Stimulated activated CD8-positive, alpha-beta memory T cell treated with anti-CD3 and anti-CD28 coated beads, Interleukin-7, amount 100 ng/mL, for 48 hours (primary cell): ENCODE data around the gene KDM2A.
"Not testable (repeated sequence)": the region's sequence is repeated elsewhere in the genome, so short reads cannot be mapped to it uniquely, and the experiment has no call there.

Experiments
- DNase-seq, 2 donors: peaks; one replicate each; pipeline ENCODE4 v3.0.0-alpha.2; 2020; ENCODE audit warnings: low read depth in 1 of 2; ENCODE audit errors: extremely low read depth in 1 of 2

The KDM2A gene

DNA sequence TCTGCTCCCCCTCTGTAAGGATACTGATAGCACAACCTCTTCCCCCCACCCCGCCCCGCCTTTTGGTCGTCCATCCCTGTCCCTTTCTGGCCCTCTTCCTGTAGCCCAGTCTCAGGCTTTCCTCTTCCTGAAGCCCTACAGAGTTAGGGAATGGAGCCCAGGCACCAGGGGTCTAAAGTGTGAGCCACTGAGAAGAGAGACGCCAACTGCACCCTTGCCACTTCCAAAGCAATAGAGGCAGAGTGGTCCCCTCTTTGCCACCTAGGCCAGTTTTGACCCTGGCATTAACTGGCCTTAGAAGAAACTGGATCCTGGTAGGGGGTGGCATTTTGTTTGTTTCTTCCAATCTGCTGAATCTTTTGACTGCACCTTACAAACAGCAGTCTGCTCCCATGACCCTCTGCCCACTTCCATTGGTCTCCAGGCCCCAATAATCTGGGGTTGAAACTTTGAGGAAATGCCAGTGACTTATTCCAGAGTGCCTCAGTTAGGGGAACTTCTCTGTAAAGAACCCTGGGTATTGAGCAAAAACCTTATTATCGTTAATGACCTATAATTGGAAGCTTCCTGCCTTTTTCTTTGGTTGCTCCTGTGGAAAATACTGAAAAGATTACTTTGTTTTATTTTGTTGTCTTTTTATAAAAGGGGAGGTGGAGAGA is 137.5 kb downstream of the KDM2A start:
- DNase-seq, result no peak

DNA sequence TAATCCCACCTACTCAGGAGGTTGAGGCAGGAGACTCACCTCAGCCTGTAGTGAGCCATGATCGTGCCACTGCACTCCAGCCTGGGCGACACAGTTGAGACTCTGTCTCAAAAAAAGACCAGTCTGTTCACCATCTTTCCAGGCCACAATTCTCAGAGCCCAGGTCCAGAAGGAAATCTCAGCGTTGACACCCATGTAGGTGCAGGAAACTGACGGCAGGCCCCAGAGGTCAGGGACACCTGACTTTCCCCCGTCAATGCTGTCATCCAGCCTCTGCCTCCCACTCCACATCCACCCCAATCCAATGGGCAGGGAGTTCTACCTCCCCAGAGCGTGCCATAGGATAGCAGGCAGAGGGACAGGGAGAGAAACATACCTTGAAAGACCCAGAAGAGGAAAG is 141.3 kb downstream of the KDM2A start:
- no peak for DNase-seq

DNA sequence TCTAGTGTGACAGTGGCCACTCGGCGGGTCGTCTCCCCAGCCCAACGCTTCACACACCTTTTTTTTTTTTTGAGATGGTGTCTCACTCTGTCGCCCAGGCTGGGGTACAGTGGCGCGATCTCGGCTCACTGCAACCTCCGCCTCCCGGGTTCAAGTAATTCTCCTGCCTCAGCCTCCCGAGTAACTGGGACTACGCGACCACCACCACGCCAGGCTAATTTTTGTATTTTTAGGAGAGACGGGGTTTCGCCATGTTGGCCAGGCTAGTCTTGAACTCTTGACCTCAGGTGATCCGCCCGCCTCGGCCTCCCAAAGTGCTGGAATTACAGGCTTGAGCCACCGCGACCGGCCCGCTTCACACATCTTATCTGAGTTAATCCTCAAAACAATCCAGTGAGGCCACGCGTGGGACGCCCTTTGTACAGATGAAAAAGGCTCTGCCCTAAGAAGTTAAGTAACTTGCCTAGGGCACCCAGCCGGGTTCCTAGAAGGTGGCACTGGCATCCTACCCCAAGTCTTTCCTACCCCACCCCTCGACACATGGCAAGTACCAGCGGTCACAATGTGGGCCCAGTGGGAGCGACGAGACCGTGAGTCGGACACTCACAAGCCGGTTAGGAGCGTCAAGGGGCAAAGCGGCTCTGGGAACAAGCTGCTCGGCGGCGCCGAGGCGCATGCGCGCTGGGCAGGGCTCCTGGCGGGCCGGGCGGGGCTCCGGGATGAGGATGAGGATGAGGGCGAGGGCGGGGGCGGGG is 142.0 kb downstream of the KDM2A start:
- not testable (repeated sequence) for DNase-seq

DNA sequence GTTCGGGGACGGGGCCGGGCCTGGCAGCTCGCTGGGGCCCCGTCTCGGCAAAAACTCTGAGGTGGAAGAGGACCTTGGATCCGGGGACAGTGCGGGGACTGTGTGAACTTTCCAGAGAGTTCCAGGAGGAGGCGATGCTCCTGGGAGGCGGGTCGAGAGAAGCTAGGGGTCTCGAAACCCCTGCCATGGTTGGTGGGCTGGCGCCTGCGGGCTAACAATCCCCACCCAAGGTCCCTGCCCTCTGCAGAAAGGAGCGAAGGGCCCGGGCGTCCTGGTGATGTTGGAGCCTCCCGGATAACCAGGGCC is 142.5 kb downstream of the KDM2A start:
- DNase-seq, result no peak

DNA sequence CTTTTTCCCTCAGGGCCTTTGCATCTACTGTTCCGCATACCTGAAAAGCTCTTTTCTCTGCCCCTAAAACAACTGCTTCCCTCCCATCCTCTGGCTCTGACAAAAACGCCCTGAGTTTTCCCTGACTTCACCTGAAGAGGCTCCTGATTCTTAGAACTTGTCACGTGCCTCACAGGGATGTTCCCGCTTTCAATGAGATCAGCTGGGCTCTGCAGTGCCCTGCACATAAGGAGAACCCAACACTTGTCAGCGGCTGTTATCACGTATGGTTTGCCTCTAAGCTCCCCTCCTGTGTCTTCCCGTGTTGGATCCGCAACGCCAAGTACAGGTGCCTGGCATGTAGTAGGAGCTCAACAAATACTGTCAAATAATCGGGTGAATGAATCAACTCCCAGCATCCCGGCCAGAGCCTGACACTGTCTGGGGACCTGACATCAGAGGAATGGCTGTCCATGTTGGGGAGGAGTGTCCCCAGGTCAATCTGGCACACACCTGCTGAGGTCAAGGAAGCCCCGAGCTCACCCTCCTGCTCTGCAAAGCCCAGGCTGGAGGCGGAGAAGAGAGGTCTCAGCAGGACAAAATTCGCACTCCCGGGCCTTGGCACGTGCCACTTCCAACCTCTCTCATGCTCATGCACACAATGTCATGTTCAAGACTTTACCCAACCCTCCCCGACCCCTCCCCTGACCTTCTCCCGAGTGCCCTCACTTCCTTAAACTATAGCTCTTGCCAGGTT is 143.1 kb downstream of the KDM2A start:
- DNase-seq, result no peak

DNA sequence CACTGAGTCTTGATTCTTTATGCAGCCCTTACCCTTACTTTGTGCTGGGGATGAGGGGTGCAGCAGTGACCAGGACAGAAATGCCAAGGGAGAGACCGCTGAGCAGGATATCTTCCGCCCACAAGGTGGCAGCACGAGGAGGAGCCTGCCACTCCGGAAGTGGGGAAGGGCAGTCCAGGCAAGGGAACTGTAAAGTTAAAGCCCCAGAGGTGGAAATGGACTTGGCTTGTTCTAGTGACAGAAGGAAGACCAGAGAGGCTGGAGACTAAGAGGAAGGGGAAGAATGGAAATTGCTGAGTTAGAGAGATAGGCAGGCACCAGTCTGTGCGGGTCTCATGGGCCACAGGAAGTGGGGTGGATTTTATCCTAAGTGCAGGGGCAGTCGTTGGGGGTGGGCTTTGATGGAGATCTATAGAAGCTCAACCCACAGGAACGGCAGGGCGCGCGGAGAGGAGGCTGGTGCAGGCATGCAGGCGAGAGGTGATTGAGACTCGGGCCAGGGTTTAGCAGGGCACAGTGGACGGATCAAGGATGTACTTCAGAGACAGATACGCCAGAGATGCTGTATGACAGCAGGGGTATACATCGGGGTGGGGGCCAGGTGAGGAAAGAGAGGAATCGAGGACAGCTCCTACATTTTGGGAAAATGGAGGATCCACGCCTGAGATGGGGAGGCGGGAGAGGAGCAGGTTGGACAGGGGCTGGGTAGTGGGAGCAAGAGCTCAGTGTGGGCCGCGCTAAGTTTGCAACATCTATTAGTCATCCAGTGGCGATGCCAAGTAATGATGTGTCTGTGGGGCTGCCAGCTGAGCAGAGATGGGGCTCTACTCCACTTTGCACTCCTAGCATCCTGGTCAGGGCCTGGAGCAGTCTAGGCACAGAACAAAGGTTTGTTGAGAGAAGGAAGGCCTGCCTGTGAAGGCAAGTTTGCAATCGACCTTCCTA is 143.9 kb downstream of the KDM2A start:
- peak; percentile 48 to 73 for DNase-seq

DNA sequence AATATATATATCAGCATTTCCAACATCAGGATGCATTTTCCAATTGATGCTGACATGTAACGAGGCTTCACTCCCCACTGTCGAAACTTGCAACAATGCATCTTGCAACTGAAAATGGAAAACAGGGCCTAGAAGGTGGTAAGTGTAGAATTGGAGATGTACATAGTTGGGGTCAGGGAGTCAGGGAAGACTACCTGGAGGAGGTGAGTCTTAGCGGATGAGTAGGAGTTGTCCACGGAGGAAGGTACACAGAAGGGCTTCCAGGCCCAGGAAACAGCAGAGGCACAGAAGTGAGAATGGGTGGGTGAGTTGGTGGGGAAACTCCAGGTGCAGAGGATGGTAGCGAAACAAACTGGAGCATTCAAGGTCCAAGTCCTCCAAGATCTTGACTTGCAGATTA is 145.2 kb downstream of the KDM2A start:
- DNase-seq, result no peak

DNA sequence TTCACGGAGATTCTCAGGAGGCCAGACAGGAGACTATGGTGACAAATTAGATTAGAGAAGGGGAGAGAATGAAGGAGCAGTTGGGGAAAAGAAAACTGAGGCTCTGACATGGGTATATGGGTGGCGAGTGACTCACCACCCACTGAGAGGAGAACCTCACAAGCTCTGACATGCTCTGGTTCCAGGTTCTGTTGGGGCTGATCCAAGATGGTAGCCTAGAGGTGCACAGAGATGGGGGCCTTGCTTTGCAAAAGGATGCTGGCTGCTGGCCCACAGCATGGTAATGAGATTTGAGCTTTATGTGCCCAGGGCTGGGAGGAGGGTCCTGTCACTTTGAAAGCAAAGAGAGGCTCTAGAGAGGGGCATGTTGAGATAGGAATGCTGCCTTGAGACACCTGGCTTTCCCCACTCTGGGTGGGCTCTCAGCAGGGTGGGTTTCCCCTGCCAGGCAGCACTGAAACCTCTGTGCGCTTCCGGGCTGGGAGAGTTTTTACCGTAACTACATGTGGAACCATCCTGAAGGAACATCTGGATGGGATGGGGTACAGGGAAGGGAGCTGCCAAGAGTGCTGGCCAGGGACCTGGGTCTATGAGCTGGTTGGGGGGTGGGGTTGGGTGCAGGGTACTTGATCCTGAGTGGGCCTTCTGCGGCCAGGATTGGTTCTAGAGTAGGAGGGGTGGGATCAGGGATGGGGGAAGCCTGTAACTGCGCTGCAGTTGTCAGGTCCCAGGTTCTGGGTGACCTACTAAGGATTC is 146.0 kb downstream of the KDM2A start:
- DNase-seq, result no peak

DNA sequence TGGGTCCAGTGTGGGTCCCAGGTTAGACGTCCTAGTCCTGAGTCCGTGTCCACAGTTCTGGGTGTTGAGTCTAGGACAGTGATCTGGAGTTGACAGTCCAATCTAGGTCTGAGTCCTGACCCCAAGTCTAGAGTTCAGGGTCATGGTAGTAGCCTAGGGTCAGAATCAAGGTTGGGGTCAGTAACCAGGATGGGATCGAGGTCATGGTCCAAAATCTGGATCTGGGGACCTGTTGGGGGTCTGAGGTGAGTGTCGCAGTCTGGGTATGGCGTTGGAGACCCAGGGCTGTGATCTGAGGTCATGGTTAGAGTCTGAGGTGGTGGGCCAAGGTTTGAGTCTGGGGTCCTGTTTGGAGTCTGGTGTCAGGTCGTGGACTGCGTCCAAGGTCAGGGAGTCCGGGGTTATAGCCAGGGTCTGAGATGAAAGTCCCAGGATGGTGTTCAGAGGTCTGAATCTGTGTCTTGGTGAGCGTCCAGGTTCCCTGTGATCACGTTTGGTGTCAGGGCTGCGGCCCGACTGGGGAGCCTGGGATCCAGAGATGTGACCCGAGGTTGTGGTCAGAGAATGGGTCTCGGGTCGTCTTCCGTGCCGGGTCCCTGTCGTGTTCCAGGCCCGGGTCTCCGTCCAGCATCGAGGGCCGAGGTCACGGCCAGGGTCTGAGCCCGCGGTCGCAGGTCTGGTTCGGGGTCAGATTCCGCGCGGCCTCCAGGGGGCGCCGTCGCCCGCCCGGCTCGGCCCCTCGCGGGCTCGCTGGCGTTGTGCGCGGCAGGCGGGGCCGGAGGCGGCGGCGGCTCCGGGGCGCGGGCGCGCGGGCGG is 146.8 kb downstream of the KDM2A start:
- DNase-seq, result peak in 1 of 2 donors; percentile 64

DNA sequence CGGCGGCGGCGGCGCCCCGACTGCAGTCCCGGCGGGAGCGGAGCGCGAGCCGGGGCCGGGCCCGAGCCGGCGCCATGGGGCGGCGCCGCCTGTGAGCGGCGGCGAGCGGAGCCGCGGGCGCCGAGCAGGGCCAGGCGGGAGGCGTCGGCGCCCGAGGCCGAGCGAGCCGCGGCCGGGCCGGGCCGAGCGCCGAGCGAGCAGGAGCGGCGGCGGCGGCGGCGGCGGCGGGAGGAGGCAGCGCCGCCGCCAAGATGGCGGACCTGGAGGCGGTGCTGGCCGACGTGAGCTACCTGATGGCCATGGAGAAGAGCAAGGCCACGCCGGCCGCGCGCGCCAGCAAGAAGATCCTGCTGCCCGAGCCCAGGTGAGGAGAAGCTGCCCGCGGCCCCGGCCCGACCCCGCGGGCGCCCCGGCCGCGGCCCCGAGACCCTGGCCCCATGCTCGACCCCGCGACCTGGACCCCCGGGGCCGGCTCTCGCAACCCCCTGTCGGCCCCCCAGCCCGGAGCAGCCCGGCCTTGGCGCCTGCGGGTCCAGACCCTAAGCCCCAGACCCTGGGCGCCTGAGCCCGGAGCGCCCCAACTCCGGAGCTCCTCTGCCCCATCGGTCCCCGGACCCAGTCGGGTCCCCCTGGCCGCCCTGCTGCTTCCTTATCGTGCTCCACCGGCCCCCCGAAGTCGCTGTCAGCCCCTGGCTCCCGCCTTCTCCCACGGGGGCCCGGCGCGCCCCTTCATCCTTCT is 147.6 kb downstream of the KDM2A start, which contains the start of gene GRK2:
GRK2 (plus strand) TSS at position 25 of the 739 bp plus-strand sequence; CDS start at position 252, 227 bp downstream.
- DNase-seq, result no peak

DNA sequence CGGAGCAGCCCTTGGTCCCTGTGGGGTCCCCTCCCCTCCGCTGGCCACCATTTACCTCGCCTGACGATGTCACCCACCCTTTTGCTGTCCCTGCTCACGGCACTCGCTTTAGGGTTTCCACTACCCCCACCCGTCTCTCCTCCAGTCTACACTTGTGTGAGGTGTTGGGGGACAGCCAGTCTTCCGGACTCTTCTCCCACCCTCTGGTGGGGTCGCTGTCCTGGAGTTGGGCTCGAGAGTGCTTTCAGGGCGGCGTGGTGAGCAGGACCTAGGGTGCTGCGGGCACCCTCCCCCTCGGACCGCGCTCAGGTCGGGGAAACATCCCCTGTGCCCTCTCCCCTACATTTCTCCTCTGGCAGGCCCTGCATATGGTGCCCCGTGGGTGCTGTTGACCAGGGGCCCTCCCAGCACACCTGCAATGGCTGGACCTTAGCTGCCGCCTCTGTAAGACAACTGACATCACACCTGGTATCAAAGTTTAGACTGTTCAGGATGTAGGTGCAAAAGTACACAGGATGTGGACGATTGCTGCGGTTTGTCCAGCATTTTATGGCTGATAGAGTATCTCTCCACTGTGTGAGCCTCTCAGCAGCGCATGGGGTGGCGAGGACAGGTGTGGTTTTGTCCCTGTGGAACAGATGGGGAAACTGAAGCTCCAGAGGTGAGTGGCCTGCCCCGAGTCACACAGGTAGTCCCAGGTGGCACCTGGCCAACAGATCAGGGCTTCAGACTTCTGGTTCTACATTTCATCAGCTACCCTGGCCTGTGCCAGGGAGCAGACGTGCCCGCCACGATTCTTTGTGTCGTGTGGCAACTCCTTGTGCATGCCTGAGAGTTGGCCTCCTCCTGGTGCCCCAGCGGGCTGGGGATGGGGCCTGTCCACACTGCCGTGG is 148.4 kb downstream of the KDM2A start:
- no peak for DNase-seq

DNA sequence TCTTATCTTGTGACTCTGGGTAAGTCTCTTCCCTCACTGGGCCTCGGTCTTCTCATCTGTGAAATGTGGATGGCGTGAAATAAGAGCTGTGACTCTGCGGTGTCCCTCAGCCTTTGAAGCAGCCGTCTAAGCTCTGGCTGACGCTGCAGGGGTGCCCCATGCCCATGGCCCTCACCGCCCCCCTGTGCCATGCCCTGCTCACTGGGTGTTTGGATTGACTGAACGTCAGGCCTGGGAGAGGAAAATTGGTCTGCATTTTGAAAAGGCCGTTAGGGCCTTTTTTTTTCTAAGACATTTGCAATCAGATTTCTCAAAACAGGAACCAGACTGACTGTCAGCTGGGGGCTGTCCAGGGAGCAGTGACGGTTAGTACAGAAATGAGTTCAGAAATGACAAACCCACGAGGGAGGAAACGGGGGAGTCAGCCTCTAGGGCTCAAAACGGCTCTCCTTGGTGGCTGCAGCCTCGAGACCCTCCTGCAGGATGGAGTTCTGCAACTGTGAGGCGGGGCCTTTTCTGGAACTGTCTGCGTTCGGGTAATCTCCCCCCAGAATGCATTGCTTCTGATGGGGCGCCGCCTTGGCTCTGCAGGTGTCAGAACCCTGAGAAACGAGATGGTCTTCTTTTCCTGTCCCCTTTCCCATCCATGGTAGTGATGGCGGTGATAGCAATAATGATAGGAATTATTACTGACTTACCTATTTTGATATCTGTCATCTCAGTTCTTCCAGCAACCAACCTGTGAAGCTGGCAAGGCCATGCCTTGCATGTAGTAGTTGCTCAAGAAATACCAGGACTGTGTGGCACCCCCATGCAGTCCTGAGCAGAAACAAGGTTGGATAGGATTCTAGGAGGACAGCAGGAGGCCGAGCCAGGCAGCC is 149.3 kb downstream of the KDM2A start:
- DNase-seq, result peak; percentile 49 to 81

DNA sequence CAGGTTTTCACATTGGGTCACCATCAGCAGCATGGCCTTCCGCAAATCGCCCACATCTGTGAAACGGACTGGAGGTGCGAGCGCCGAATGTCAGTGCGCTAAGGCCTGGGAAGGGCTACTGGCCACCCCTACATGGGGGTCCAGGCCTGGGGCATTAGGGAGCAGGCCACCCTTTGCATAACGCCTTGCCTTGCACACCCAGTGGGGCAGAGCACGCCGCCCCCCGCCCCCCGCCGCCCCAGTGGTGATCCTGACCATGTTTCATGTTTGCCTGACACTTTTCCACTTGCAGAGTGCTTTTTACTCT is 149.9 kb downstream of the KDM2A start:
- no peak for DNase-seq

DNA sequence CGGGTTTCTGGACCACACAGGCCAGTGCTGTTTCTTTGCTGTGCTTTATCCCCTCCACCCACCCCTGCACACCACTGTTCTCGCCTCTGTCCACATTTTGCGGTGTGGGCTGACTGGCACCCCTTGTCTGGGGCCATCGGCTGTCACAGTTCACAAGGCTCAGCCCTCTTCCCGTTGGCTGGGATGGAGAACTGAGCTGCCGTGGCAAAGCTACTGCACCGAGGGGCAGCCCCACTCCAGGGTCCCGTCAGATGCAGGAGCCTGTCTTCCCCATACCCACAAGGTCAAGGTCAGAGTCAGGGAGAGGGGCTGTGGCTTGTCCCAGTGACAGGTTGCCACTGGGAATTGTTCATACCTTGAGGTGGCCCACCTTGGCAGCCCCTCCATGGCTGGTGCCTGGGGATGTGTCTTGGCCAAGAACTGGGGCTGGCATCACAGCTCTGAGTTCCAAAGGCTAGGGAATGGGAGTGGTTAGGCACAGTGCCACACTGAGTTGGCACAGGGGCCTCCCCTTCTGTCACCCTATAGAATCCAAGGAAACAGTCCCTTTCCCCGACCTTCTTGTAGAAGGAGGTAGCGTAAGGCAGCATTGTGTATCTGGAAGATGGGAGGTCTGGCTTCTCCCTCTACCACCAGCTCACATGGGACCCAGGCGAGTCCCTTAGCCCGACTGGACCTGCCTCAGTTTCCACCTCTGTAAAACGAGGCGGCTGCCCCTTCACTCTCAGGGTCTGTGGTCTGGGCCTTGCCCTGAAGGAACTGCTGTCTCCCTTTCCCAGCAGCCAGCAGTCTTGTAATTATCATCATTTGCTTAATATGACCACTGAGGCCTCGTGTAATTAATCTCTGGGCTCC is 150.6 kb downstream of the KDM2A start:
- DNase-seq, result no peak

DNA sequence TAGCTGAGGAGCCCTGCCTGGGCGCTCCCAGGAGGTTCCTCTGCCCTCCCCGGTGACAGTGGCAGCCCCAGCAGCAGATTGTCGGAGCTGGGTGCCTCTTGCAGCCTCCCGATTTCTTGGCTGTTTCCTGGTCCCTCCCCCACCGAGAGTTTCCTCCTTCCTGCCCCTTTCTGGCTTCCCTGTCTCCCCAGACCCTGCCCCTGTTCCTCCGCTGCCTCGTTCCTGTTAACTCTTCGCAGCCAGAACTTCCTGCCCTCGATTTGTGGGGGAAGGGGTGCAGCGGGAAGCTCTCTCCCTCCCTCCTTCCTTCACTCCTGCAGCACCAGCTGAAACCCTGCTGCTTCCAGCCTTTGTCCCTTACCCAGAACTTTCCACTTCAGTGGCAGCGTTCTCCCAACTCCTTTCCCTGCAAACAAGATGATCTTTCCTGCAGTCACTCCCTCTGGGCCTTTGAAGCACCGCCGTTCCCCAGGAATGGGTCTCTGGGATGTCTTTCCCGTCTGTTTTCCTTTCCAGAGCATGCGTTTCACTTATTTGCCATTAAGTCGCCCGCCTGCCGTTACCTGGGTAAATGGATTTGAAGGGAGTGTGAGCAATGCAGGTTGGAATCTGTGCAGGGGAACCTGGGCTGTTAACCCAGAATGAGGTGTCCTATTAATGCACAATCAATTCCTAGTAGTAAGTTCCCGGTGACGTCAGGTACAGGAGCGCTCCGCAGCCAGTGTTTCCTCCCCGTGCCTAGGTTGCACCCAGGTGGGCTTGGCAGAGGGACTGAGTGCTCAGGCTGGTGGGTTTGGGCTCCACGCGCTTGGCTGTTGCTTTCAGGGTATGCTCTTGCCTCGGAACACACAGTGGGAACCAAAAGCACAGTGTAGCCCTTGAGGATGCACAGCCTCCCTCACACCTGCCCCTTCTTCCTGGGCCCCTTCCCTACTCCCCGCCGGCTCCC is 151.5 kb downstream of the KDM2A start:
- DNase-seq, result no peak
